GM18499 (cell line): ENCODE data around the gene EPHX1.
A peak's percentile ranks its signal among the peaks of the same experiment; 100 is the strongest.
"Not testable (repeated sequence)": the region's sequence is repeated elsewhere in the genome, so short reads cannot be mapped to it uniquely, and the experiment has no call there.

ENCODE experiments used
- ATAC-seq: cut with Tn5 transposase; IDR thresholded peaks from one replicate; pipeline ENCODE4 v1.9.1; 2021; ENCODE audit warnings: moderate number of reproducible peaks; ENCODE audit not compliant: insufficient read depth, unreplicated experiment

EPHX1 gene

DNA sequence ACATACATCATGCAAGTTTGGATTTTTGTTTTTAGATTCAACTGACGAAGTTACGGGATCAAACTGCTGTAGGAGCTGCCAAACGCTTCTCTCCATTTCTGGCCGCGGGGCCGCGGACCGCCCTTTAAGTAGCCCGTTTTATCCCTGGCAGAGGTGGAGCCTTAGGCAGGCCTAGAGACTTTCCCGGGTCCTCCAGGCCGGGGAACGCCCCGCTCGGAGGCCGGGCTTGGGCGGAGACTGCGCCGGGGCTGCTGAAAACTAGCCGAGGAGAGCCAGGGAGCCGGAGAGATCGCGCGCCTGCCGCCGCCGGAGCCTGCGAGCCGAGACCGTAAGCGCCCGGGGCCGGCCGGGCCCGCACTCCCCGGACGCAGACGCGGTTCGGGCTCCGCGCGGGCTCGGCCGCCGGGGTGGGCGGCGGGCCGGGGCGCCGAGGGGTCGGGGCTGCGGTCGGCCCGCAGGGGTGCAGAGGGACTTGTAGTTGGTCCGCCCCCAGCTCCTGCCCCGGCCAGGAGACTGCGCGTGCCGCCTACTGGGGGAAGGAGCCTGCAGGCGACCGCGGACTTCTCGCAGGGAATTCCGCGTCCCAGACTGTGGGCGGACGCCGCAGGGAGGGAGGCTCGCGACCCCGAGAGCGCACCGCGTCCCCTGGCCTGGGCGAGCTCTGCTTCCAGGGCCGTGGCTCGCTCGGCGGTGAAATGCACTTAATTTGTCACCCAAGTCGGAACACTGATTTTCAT, at the start of gene EPHX1:
Gene EPHX1, plus strand, starts transcription at position 283 of the 737 bp plus-strand sequence. CDS start 18,606 bp downstream, outside the sequence.
- peak; percentile 82 for ATAC-seq

DNA sequence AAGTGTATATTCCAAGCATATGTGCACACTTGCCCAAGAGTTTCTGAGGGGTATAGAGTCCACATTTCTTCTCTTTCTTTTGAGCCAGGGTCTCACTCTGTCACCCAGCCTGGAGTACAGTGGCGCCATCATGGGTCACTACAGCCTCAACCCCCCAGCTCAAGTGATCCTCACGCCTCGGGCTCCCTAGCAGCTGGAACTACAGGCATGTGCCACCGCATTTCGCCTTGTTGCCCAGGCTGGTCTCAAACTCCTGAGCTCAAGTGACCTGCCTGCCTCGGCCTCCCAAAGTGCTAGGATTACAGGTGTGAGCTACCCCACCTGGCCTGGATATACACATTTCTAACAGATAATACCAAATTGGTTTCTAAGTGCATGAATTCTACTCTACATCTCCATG, 49.4 kb upstream of the EPHX1 start:
- no peak for ATAC-seq

GRCh38 chr1:225761395-225761794, 48.5 kb upstream of the EPHX1 start:
- not testable (repeated sequence) for ATAC-seq

DNA sequence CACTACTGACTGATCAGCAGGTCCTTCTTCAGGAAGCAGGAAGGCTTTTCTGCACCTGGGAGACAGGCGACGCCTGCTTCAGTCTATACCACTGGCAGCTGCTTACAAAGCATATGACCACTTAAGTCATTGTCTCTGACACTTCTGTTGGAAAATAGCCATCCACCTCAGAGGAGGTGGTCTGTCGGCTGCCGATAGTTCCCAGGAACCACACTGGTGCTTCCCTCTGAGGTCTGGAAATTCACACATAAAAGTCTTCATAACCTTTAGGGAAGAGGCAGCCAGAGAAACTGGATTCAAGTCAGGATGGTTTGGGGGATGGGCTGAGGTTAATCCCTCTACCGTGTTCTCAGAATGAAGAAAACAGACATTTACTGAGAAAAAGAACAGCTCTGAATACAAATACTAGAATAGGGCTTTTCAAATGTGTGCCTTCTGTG, 47.9 kb upstream of the EPHX1 start:
- no peak for ATAC-seq

- ATAC-seq: no peak
Observed at GRCh38 chr1:225762444-225762843, 47.5 kb upstream of the EPHX1 start.

DNA sequence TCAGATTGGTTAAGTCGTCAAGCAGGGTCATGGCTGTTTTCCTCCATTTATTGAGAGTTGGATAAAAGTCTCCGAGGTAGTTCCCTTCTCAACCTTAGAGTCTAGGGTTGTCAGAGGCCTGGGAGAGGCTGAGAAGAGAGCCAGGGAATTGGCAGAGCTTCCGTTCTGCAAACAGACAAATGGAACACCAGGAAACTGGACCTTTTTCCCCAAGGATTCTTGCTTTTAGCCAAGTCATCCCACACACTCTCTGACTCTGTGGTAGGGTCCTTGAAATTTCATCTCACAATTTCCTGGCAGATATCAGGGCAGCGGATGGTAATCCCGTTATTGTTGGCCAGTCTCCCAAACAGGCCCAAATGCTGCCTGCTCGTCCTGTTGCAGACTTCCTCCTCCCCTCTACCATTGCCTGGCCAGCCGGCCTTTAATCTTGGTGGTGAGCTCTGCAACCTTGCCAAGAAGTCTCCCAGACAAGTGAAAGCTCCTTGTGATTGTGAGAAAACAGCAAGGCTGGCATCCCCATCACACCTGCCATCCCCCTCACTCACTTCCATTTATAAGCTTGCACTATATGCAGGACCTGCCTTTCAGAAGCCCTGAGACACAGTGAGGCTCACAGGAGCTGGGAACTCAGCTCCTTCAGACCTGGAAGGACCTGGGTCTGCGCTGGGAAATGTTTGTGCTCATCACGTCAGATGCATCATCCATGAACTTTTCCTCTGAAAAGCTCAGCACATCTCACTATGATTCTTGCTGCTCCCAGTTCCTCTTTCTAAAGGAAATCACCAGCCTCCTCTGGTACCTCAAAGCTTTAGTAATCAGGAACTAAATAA, 46.0 kb upstream of the EPHX1 start:
- no peak for ATAC-seq

DNA sequence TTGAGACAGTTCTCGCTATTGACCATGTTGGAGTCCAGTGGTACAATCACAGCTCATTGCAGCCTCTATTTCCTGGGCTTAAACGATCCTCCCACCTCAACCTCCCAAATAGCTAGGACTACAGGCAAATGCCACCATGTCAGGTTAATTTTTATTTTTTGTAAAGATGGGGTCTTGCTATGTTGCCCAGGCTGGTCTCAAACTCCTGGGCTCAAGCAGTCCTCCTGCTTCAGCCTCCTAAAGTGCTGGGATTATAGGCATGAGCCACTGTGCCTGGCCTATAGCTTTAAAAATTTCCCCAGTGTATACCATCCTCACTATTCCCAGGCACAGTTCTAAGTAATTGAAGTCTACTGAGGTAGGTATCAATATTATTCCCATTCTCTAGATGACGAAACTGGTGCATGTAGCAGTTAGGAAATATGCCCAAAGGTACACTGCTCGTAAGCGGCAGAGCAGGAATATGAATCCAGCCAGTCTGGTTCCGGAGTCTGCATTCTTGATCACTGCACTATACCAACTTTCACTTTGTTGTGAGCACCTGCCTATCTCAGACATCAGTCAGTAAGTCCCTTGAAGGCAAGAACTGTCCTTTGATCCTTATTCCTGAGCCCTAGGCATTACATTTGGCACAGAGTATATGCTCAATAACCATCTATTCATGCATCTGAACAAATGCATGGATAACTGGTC, 43.8 kb upstream of the EPHX1 start:
- no peak for ATAC-seq

- no peak for ATAC-seq
Observed at GRCh38 chr1:225766967-225767633, 42.8 kb upstream of the EPHX1 start.

DNA sequence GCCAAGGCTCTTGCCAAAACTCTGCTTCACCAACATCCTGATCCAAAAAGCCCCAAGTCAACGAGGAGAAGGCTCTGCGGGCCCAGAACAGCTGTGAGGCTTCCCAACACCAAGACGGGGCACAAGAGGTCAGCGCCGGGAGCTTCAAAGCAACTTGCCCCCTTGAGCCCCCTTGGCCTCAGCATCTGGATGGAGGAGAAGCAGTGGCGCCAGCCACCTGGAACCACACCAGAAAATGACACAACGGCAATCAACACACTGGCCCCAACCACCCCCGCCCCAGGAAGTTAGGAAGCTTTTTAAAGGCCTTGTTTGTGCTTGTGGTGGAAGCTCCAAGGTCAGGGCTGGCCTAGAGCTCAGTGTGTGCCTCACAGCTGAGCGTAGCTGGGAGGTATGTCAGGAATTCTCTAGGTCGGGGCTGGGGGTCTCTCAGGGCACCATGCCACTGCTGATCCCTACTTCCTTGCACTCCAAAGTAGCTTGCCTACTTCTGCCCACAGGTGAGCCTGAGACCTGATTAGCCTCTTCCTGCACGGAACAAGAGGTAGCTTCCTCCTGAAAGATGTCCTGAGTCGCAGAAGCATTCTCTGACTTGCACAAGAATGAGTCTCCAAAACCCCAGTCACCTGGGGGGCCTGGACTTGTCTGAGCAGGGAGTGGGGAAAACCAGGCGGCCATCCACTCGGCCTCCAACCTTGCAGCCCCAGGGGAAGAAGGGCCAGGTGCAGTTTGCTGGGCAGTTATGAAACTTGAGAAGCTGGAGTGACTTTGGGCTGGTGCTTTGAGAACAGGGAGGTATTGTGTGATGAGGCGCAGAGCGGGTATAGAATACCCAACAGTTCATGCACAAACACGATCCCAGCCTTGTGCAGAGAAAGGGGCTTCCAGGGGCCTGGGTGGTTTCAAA, 42.0 kb upstream of the EPHX1 start:
- no peak for ATAC-seq

- ATAC-seq: no peak
Observed at GRCh38 chr1:225768662-225769426, 41.1 kb upstream of the EPHX1 start.

GRCh38 chr1:225769687-225770086, 40.2 kb upstream of the EPHX1 start:
- no peak for ATAC-seq

GRCh38 chr1:225770561-225771248, 39.2 kb upstream of the EPHX1 start:
- no peak for ATAC-seq

DNA sequence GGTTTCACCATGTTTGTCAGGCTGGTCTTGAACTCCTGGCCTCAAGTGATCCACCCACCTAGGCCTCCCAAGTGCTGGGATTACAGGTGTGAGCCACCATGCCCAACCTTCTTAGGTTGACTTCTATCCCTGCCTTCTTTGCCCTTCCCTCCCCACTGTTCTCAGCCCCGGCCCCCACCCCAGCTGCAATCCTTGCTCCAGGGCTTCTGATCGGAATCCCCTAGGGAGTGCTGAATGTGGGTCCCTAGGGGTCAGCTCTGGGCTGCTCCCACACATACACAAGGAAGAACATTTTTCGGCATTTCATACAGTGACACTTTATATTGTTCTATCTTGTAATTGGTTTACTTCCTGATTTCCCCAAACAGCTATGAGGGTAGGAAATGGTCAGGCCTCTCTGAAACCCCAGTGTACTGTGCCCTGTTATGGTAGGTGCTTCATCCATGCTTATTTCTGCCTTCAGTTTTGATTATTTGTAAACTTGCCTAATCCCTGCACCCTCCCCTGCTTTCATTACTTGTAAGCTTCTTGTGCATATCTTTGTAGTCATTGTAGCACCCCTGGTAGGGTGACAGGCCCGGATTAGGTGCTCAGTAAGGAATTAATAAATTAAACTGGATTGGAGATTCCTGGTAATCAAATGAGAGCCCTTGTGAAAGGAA, 38.1 kb upstream of the EPHX1 start:
- no peak for ATAC-seq

DNA sequence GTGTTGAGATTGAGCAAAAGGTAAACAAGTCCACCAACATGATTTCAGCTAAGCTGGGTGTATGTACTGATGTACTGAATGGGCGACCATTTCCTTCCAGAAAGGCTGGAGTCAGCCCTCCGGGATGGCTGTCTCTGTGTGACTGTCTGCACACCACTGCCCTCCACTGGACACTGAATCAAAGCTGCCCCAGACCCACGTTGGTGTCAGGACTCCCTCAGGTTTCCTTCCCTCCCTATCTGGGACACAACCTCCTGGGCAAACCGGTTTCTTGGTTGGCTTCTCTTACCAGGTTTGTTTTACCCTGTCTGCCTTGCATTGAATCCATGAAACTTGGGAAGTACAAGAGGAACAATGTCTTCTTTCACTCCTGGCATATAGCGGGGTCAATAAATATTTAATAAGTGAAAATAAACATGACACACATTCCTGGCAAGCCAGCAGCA, 37.6 kb upstream of the EPHX1 start:
- ATAC-seq: no peak

GRCh38 chr1:225772848-225773247, 37.1 kb upstream of the EPHX1 start:
- no peak for ATAC-seq

DNA sequence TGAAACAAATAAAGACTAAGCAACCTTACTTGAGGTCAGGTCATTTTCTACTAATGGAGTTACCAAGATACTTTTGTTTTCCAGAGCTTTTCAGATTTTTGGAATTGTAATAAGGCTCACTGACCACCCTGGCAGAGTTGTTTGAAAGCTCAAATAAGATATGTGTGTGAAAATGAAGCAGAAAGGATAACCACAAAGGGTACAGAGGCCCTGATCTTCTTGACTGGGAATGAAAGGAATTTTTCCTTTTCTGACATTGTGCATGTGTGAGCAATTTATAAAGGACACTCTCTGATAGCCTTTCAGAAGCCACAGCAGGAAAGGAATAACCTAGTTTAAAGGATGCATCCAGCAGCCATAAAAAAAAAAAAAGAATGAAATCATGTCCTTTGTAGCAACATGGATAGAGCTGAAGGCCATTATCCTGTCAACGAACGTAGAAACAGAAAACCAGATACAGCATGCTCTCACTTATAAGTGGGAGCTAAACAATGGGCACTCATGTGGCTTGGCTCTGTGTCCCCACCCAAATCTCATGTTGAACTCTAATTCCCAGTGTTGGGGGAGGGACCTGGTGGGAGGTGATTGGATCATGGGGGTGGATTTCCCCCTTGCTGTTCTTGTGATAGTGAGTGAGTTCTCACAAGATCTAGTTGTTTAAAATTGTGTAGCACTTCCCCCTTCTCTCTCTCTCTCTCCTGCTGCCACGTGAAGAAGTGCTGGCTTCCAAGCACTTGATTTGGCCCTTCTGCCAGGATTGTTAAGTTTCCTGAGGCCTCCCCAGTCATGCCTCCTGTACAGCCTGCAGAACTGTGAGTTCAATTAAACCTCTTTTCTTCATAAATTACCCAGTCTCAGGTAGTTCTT, 35.4 kb upstream of the EPHX1 start:
- ATAC-seq: no peak

DNA sequence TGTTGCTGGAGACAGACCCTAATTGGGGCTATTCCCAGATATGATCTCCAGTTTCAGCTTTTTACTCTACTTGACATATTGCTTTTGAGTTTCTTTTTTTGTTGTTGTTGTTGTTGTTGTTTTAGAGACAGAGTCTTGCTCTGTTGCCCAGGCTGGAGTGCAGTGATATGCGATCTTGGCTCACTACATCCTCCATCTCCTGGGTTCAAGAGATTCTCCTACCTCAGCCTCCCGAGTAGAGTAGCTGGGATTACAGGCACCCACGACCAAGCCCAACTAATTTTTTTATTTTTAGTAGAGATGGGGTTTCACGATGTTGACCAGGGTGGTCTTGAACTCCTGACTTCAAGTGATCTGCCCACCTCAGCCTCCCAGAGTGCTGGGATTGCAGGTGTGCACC, 33.6 kb upstream of the EPHX1 start:
- no peak for ATAC-seq
